Right forelimb (tissue), 1 donor: ENCODE measurements around the gene MTPN.

Source experiments
- DNase-seq: peaks from one replicate; pipeline ENCODE4 v3.0.0-alpha.2; 2018

MTPN gene

GRCh38 chr7:135877805-135878204, 99.4 kb downstream of the MTPN start:
- DNase-seq: no peak
